H1 (cell line): ENCODE results near the gene LTC4S. TPM values are rescaled to one million over a fixed set of nuclear protein-coding genes. Genes with fewer than 3 reads are reported as not detected.

ENCODE experiments used
- CTCF ChIA-PET: fragments of 300-600 bp; sonication (Branson Sonifier 250); formaldehyde crosslinking; loops from one replicate; lab custom pipeline; 2021; ENCODE audit not compliant: partially characterized antibody; lab: Charles Lee
- POLR2A ChIA-PET: fragments of 300-600 bp; sonication (Branson Sonifier 250); formaldehyde crosslinking; loops from one replicate; lab custom pipeline; 2021; ENCODE audit warnings: inconsistent platforms; ENCODE audit not compliant: partially characterized antibody; lab: Charles Lee
- DNase-seq, 2 experiments: peaks; one replicate each; pipeline versions ENCODE4 v3.0.0 to v3.0.0-alpha.2; 2010 to 2022; ENCODE audit warnings: low spot score in 2 of 2, low read depth in 1 of 2, mixed read lengths in 1 of 2
- FAIRE-seq: peaks from 2 replicates; lab custom pipeline; 2011; peaks lifted over from hg19 to GRCh38; lab: Jason Lieb, UNC
- H2AFZ ChIP-seq: 2 replicates; pipeline ENCODE4 v1.8.1; 2012; ENCODE audit warnings: low read length, inconsistent platforms
- H2AK5ac ChIP-seq: 2 replicates; pipeline ENCODE4 v1.6.1; 2013; ENCODE audit warnings: low read depth, low read length
- H2BK120ac ChIP-seq: replicated peaks from 2 replicates; pipeline ENCODE3; 2013; ENCODE audit warnings: low read depth, low read length, inconsistent platforms
- H2BK12ac ChIP-seq: 2 replicates; pipeline ENCODE4 v1.6.1; 2013; ENCODE audit warnings: low read depth, low read length
- H2BK15ac ChIP-seq: 2 replicates; pipeline ENCODE4 v1.6.1; 2013; ENCODE audit warnings: low read length
- H2BK20ac ChIP-seq: 2 replicates; pipeline ENCODE4 v1.6.1; 2013; ENCODE audit warnings: low read length
- H2BK5ac ChIP-seq: 2 replicates; pipeline ENCODE4 v1.6.1; 2013; ENCODE audit warnings: low read depth, low read length
- H3K14ac ChIP-seq: 2 replicates; pipeline ENCODE4 v1.6.1; 2013; ENCODE audit warnings: inconsistent platforms; ENCODE audit not compliant: insufficient read length
- H3K18ac ChIP-seq: 2 replicates; pipeline ENCODE4 v1.6.1; 2013; ENCODE audit warnings: low read length; ENCODE audit errors: extremely low read depth
- H3K23ac ChIP-seq: 2 replicates; pipeline ENCODE4 v1.6.1; 2013; ENCODE audit warnings: inconsistent platforms; ENCODE audit not compliant: insufficient read length
- H3K23me2 ChIP-seq: 2 replicates; pipeline ENCODE4 v1.6.1; 2013; ENCODE audit warnings: low read depth, low read length
- H3K27ac ChIP-seq: 2 replicates; pipeline ENCODE4 v1.6.1; 2011; ENCODE audit warnings: low read depth, low read length, inconsistent platforms
- H3K27me3 ChIP-seq, 4 experiments: replicated peaks in 1 of 4; 1 replicate in 1 of 4; 2 replicates in 3 of 4; pipeline versions ENCODE4 v1.6.1 to v1.8.1; 2011 to 2013; ENCODE audit warnings: low read length in 3 of 4, mild to moderate bottlenecking in 3 of 4, inconsistent platforms in 2 of 4, mixed read lengths in 2 of 4, moderate library complexity in 1 of 4; ENCODE audit not compliant: control insufficient read depth in 3 of 4, insufficient read depth in 3 of 4; ENCODE audit errors: extremely low read depth in 1 of 4
- H3K36me3 ChIP-seq, 4 experiments: 2 replicates each; pipeline versions ENCODE4 v1.6.1 to v1.8.1; 2011 to 2013; ENCODE audit warnings: mild to moderate bottlenecking in 4 of 4, low read length in 3 of 4, moderate library complexity in 2 of 4, control low read depth in 1 of 4, inconsistent platforms in 1 of 4; ENCODE audit not compliant: insufficient read depth in 4 of 4, control insufficient read depth in 2 of 4
- H3K4ac ChIP-seq: replicated peaks from 2 replicates; pipeline ENCODE3; 2013; ENCODE audit warnings: low read length, low read depth, mixed read lengths, inconsistent platforms; ENCODE audit not compliant: insufficient read length
- H3K4me1 ChIP-seq, 4 experiments: replicated peaks in 1 of 4; 1 replicate in 1 of 4; 2 replicates in 3 of 4; pipeline versions ENCODE4 v1.6.1 to v1.8.1; 2011 to 2013; ENCODE audit warnings: low read length in 3 of 4, inconsistent platforms in 2 of 4, mixed read lengths in 1 of 4; ENCODE audit not compliant: insufficient read depth in 4 of 4, control insufficient read depth in 3 of 4
- H3K4me2 ChIP-seq, 2 experiments: 2 replicates each; pipeline versions ENCODE4 v1.6.1 to v1.8.1; 2011 to 2013; ENCODE audit warnings: low read depth in 2 of 2, low read length in 2 of 2, control low read depth in 1 of 2, inconsistent platforms in 1 of 2, mild to moderate bottlenecking in 1 of 2; ENCODE audit not compliant: insufficient read depth in 1 of 2
- H3K4me3 ChIP-seq, 4 experiments: fragments of 200-600, 300-600 bp in 1 of 4; sonication (generic), shearing (Covaris generic), sonication (Bioruptor Twin) in 1 of 4; 2 replicates each; pipeline versions ENCODE4 v1.5.1 to v1.8.1; 2011 to 2016; ENCODE audit warnings: low read length in 4 of 4, low read depth in 3 of 4, control low read depth in 2 of 4, inconsistent platforms in 2 of 4, mild to moderate bottlenecking in 2 of 4, mixed read lengths in 1 of 4, moderate library complexity in 1 of 4; ENCODE audit not compliant: insufficient read depth in 2 of 4; ENCODE audit errors: extremely low read depth in 1 of 4
- H3K56ac ChIP-seq: replicated peaks from 2 replicates; pipeline ENCODE3; 2013; ENCODE audit warnings: low read depth, mild to moderate bottlenecking, mixed read lengths, low read length, inconsistent platforms; ENCODE audit not compliant: insufficient read length
- H3K79me1 ChIP-seq: 2 replicates; pipeline ENCODE4 v1.6.1; 2013; ENCODE audit warnings: low read depth, low read length, control low read depth
- H3K79me2 ChIP-seq, 2 experiments: 2 replicates each; pipeline versions ENCODE4 v1.6.1 to v1.8.1; 2012 to 2013; ENCODE audit warnings: low read length in 2 of 2, mild to moderate bottlenecking in 2 of 2, inconsistent platforms in 1 of 2; ENCODE audit not compliant: insufficient read depth in 2 of 2, control insufficient read depth in 1 of 2
- H3K9ac ChIP-seq, 4 experiments: replicated peaks in 1 of 4; 1 replicate in 1 of 4; 2 replicates in 3 of 4; pipeline versions ENCODE4 v1.6.1 to v1.8.1; 2011 to 2013; ENCODE audit warnings: low read depth in 3 of 4, low read length in 3 of 4, control low read depth in 2 of 4, mild to moderate bottlenecking in 2 of 4, moderate library complexity in 2 of 4, inconsistent platforms in 1 of 4; ENCODE audit errors: extremely low read depth in 1 of 4
- H3K9me3 ChIP-seq, 2 experiments: 2 replicates each; pipeline versions ENCODE4 v1.6.1 to v1.8.1; 2012 to 2013; ENCODE audit warnings: mild to moderate bottlenecking in 2 of 2, moderate library complexity in 2 of 2, control low read depth in 1 of 2, inconsistent platforms in 1 of 2, low read depth in 1 of 2, low read length in 1 of 2, mixed read lengths in 1 of 2; ENCODE audit not compliant: insufficient read depth in 2 of 2
- H4K20me1 ChIP-seq, 2 experiments: replicated peaks in 1 of 2; 2 replicates each; pipeline versions ENCODE3 to v1.8.1; 2011 to 2013; ENCODE audit warnings: inconsistent platforms in 2 of 2, low read length in 2 of 2, mild to moderate bottlenecking in 1 of 2; ENCODE audit not compliant: insufficient read depth in 2 of 2, control insufficient read depth in 1 of 2
- H4K5ac ChIP-seq: 2 replicates; pipeline ENCODE4 v1.6.1; 2013; ENCODE audit warnings: low read length, low read depth, mixed read lengths, inconsistent platforms; ENCODE audit not compliant: insufficient read length
- H4K8ac ChIP-seq: 2 replicates; pipeline ENCODE4 v1.8.0; 2013; ENCODE audit warnings: mild to moderate bottlenecking, moderate library complexity, low read length, inconsistent platforms; ENCODE audit not compliant: insufficient read depth; ENCODE audit errors: extremely low read depth
- H4K91ac ChIP-seq: replicated peaks from 2 replicates; pipeline ENCODE3; 2013; ENCODE audit warnings: low read length, mixed read lengths, inconsistent platforms; ENCODE audit not compliant: insufficient read length
- FOSL1 ChIP-seq: IDR thresholded peaks from 2 replicates; pipeline ENCODE4 v1.6.1; 2011; ENCODE audit warnings: mild to moderate bottlenecking, low read depth, low read length, moderate library complexity; ENCODE audit not compliant: insufficient read depth
- POLR2A ChIP-seq, 2 experiments: IDR thresholded peaks; 1 replicate in 1 of 2; 2 replicates in 1 of 2; pipeline ENCODE4 v1.6.1; 2011; ENCODE audit warnings: low read depth in 2 of 2, low read length in 2 of 2, mild to moderate bottlenecking in 2 of 2; ENCODE audit errors: control extremely low read depth in 1 of 2
- POLR2AphosphoS5 ChIP-seq: IDR thresholded peaks from 2 replicates; pipeline ENCODE4 v1.6.1; 2011; ENCODE audit warnings: low read depth, low read length
- RNF2 ChIP-seq: fragments of 200-900, 300-1000 bp; sonication (generic); IDR thresholded peaks from 2 replicates; pipeline ENCODE4 v1.7.1; 2016; ENCODE audit warnings: borderline replicate concordance, low read depth, mild to moderate bottlenecking, antibody characterized with exemption, low read length; ENCODE audit not compliant: poor library complexity, severe bottlenecking; ENCODE audit errors: missing control alignments
- SAP30 ChIP-seq: fragments of 300-600 bp; sonication (generic); IDR thresholded peaks from 2 replicates; pipeline ENCODE4 v1.7.1; 2012; ENCODE audit warnings: low read length, moderate library complexity, mild to moderate bottlenecking, inconsistent platforms; ENCODE audit not compliant: insufficient read depth, insufficient replicate concordance
- SIX5 ChIP-seq: IDR thresholded peaks from 2 replicates; pipeline ENCODE4 v1.6.1; 2011; ENCODE audit warnings: mild to moderate bottlenecking, low read depth, low read length
- TAF1 ChIP-seq: IDR thresholded peaks from 2 replicates; pipeline ENCODE4 v1.6.1; 2011; ENCODE audit warnings: mild to moderate bottlenecking, low read depth, low read length
- TAF7 ChIP-seq: optimal IDR thresholded peaks from 2 replicates; pipeline ENCODE3; 2011; ENCODE audit warnings: low read depth, mild to moderate bottlenecking, inconsistent platforms, low read length, moderate library complexity, borderline replicate concordance
- WGBS, 2 experiments: shearing (Covaris generic) in 1 of 2; methylation state at CpG; one replicate each; pipeline versions ENCODE4 v1.1.6 to v1.1.7; 2013 to 2015; ENCODE audit warnings: low lambda C conversion rate in 2 of 2, mixed read lengths in 2 of 2, inconsistent platforms in 1 of 2, low coverage in 1 of 2, missing lambda C conversion rate in 1 of 2; ENCODE audit not compliant: insufficient replicate concordance in 2 of 2, insufficient coverage in 1 of 2, insufficient read length in 1 of 2; ENCODE audit errors: extremely low coverage in 1 of 2, missing lambda C conversion rate in 1 of 2; 5-methylcytosine and 5-hydroxymethylcytosine counted together
- long read RNA-seq, 2 experiments: library from RNA in 1 of 2; library from capped mRNA in 1 of 2; stranded (forward); transcript quantifications; one replicate each; pipeline ENCODE4 v2.0.0, GENCODE V29; 2021; ENCODE audit warnings: inconsistent platforms in 1 of 2
- polyA minus RNA-seq, 3 experiments: library from RNA; depleted of rRNA, polyadenylated mRNA; stranded (reverse); fragments of >200 nt; gene quantifications; 1 replicate in 2 of 3; 2 replicates in 1 of 3; pipeline ENCODE4 v1.2.3, GENCODE V29; 2011
- polyA plus RNA-seq, 7 experiments: library from polyadenylated mRNA; depleted of rRNA in 3 of 7; stranded (reverse) in 5 of 7; unstranded in 2 of 7; fragments of >200 nt in 5 of 7; fragments of 200-250 nt in 2 of 7; gene quantifications; 1 replicate in 5 of 7; 2 replicates in 1 of 7; 4 replicates in 1 of 7; pipeline versions ENCODE4 v1.2.1 to v1.2.3, GENCODE V29; 2011 to 2013; ENCODE audit warnings: missing spikeins in 2 of 7, mixed read lengths in 2 of 7
- total RNA-seq: library from RNA; stranded (reverse); fragmentation: NEBNext Ultra II Directional; extraction: Animal tissue kit (Norgen Biotek cat#: 25700); gene quantifications from 2 replicates; pipeline ENCODE4 v1.2.1, GENCODE V29; 2021

Gene LTC4S, protein sequence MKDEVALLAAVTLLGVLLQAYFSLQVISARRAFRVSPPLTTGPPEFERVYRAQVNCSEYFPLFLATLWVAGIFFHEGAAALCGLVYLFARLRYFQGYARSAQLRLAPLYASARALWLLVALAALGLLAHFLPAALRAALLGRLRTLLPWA
- total RNA-seq (1.1 and 2.2 TPM in 2 replicates), polyA plus RNA-seq (2011; rRNA removed) (3.7 and 3.8 TPM in 2 replicates), polyA minus RNA-seq (2011; rRNA and poly(A)+ RNA removed) (not detected in 2 replicates)
- polyA plus RNA-seq (2011; cell fraction: cytosol; rRNA removed) = 0.93 TPM
- 5.8 TPM for polyA plus RNA-seq (2011; cell fraction: nucleus; rRNA removed)
- polyA plus RNA-seq (2012, experiment 1 of 2) = 0.95 to 2.8 TPM (median 1.9 TPM) in 4 replicates
- 0.91 TPM for polyA plus RNA-seq (2012, experiment 2 of 2)
- polyA plus RNA-seq (2013, experiment 1 of 2) = 2.6 TPM
- 2.4 TPM for polyA plus RNA-seq (2013, experiment 2 of 2)
- polyA minus RNA-seq (2011; cell fraction: cytosol; rRNA and poly(A)+ RNA removed) = not detected
- polyA minus RNA-seq (2011; cell fraction: nucleus; rRNA and poly(A)+ RNA removed) = 2.3 TPM
- long read RNA-seq, experiment 1, partial matches to known transcripts = 0 of 3 reads
- long read RNA-seq, experiment 1, other reads (novel, unspliced or antisense) = 0 of 3 reads
- long read RNA-seq, experiment 2 = 0 reads

DNA sequence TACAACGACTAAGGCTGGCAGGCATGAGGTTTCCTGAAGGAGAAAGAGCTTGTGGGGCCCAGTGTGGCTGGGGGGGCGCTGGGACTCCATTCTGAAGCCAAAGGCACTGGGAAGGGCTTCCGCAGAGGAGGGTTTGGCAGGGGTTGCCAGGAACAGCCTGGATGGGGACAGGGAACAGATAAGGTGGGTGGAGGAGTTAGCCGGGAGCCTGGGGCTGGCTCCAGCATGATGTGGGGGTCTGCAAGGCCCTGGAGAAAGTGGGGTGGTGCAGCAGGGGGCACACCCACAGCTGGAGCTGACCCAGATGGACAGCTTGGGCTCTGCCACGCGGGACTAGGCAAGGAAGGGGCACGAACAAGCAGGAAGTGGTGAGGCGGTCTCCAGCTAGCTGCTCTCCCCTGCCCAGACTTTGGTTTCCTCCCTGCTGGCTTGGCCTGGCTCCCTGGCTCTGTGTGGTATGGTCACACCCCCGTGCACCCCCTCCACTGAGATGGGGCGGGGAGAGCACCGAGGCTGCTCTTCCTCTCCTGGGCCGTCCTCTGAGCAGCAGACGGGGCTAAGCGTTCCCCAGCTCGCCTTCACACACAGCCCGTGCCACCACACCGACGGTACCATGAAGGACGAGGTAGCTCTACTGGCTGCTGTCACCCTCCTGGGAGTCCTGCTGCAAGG is at the start of gene LTC4S:
TSS of gene LTC4S (plus strand) at position 519 of the 672 bp plus-strand sequence. CDS start at position 614, 95 bp downstream.
- peak within 1 kb of the TSS; percentile 46; the same call in 1 of the 2 replicates for H2BK5ac ChIP-seq
- POLR2A ChIA-PET = interaction anchor here (0.8 to 16.9 kb wide), 4 partner anchors 10 to 23 kb away, joined by 4 to 207 read pairs (median 24); partner anchors contain the start of genes MGAT4B and SQSTM1
- peak within 1 kb of the TSS; percentile 61 for H3K4ac ChIP-seq
- peak within 1 kb of the TSS; percentile 55; the same call in 1 of the 2 replicates for H2BK12ac ChIP-seq
- peak within 1 kb of the TSS; percentile 32; the same call in 1 of the 2 replicates for H2BK20ac ChIP-seq
- H3K36me3 ChIP-seq = peaks cover 6 to 13% (median 13%) of the 10 kb centered on the region in 4 experiments; a peak in 7 of 8 replicates
- H2AFZ ChIP-seq = no peak within 1 kb of the TSS
- CTCF ChIA-PET = interaction anchor here (1.0 to 3.3 kb wide), 6 partner anchors 16 to 58 kb away, joined by 3 to 23 read pairs (median 6); no protein-coding TSS in a partner anchor
- peak within 1 kb of the TSS in 1 of 4 experiments; percentile 88; a peak in 1 of 8 replicates for H3K4me3 ChIP-seq
- H3K14ac ChIP-seq = no peak within 1 kb of the TSS
- H3K23me2 ChIP-seq = peaks cover 7% of the 10 kb centered on the region
- H4K5ac ChIP-seq = no peak within 1 kb of the TSS
- H3K18ac ChIP-seq = peak within 1 kb of the TSS; percentile 19; the same call in 1 of the 2 replicates
- no peak within 1 kb of the TSS for H3K9ac ChIP-seq
- H3K79me2 ChIP-seq = no peaks in the 10 kb centered on the region
- peaks cover 0 to 2% (median 0%) of the 10 kb centered on the region in 4 experiments; a peak in 1 of 7 replicates for H3K27me3 ChIP-seq
- no peak for FAIRE-seq
- H3K4me2 ChIP-seq = peak within 1 kb of the TSS in 1 of 2 experiments; percentile 60; a peak in 2 of 4 replicates
- no peak within 1 kb of the TSS for H3K27ac ChIP-seq
- TF ChIP-seq POLR2A (IDR thresholded peaks at IDR 0.05; ENCODE audit: control extremely low read depth in 1 of 2, low read depth in 2 of 2, low read length in 2 of 2) (0 out of 3 replicates have a peak, but pooled peaks of 1 of the 2 experiments have one; percentile 24), TAF7 (no peak), POLR2AphosphoS5 (no peak), SIX5 (no peak), RNF2 (no peak), FOSL1 (no peak), TAF1 (no peak), SAP30 (no peak)
- peak within 1 kb of the TSS; percentile 89; the same call in 1 of the 2 replicates for H2BK15ac ChIP-seq
- H2BK120ac ChIP-seq = no peak within 1 kb of the TSS
- H4K8ac ChIP-seq = peak within 1 kb of the TSS; percentile 11
- 85% methylated on average over 18 of the region's 19 CpGs; no CpG with 5 or more reads in 1 of the 2 experiments for WGBS, 2 experiments
- peaks cover 0 to 13% (median 9%) of the 10 kb centered on the region in 4 experiments; a peak in 5 of 7 replicates for H3K4me1 ChIP-seq
- H3K56ac ChIP-seq = no peak within 1 kb of the TSS
- peak within 1 kb of the TSS; percentile 28; the same call in 1 of the 2 replicates for H2AK5ac ChIP-seq
- H3K9me3 ChIP-seq = no peaks in the 10 kb centered on the region
- no peak within 1 kb of the TSS for H3K23ac ChIP-seq
- peaks cover 4 to 9% of the 10 kb centered on the region in 2 experiments for H4K20me1 ChIP-seq
- DNase-seq = no peak
- no peaks in the 10 kb centered on the region for H3K79me1 ChIP-seq
- peak within 1 kb of the TSS; percentile 65 for H4K91ac ChIP-seq
